Mucosa of gallbladder (tissue), 1 donor: ENCODE results near the gene SPRY4. TPM values are rescaled to one million over a fixed set of nuclear protein-coding genes. Genes with fewer than 3 reads are reported as not detected.
"Not testable (repeated sequence)": the region's sequence is repeated elsewhere in the genome, so short reads cannot be mapped to it uniquely, and the experiment has no call there.

Experiments
- DNase-seq: peaks from one replicate; pipeline ENCODE4 v3.0.0-alpha.2; 2020; ENCODE audit warnings: low spot score
- total RNA-seq: library from RNA; stranded (reverse); gene quantifications from one replicate; pipeline ENCODE4 v1.2.1, GENCODE V29; 2021
- donor health status: DM: no; HTN: no; CAD: no.

SPRY4 gene
- total RNA-seq: 17.4 TPM

- DNase-seq: peak; percentile 95
These were observed at the start of gene SPRY4 for GRCh38 chr5:142324871-142325724. Gene SPRY4, minus strand, starts transcription at chr5:142325021. Its CDS starts 9,913 bp downstream, at chr5:142315108.

GRCh38 chr5:142368529-142368928 lies 43.7 kb upstream of the SPRY4 start:
- DNase-seq: no peak

- no peak for DNase-seq
These were observed 41.2 kb upstream of the SPRY4 start for GRCh38 chr5:142366007-142366406.

- DNase-seq: no peak
These were observed 39.7 kb upstream of the SPRY4 start for GRCh38 chr5:142364251-142365145.

- DNase-seq: no peak
These were observed 38.8 kb upstream of the SPRY4 start for GRCh38 chr5:142363619-142363963.

GRCh38 chr5:142362193-142362592 lies 37.4 kb upstream of the SPRY4 start:
- DNase-seq: not testable (repeated sequence)

- peak; percentile 75 for DNase-seq
These were observed 35.8 kb upstream of the SPRY4 start for GRCh38 chr5:142360607-142361120.

GRCh38 chr5:142360051-142360498 lies 35.3 kb upstream of the SPRY4 start:
- no peak for DNase-seq

GRCh38 chr5:142358648-142359047 lies 33.8 kb upstream of the SPRY4 start:
- DNase-seq: no peak

GRCh38 chr5:142358121-142358520 lies 33.3 kb upstream of the SPRY4 start:
- DNase-seq: no peak

GRCh38 chr5:142357469-142358090 lies 32.8 kb upstream of the SPRY4 start:
- DNase-seq: no peak

GRCh38 chr5:142356716-142357468 lies 32.1 kb upstream of the SPRY4 start:
- DNase-seq: peak; percentile 81

- no peak for DNase-seq
These were observed 31.5 kb upstream of the SPRY4 start for GRCh38 chr5:142356349-142356715.

- DNase-seq: no peak
These were observed 28.3 kb upstream of the SPRY4 start for GRCh38 chr5:142353071-142353472.

- DNase-seq: no peak
These were observed 25.2 kb upstream of the SPRY4 start for GRCh38 chr5:142350021-142350420.

- no peak for DNase-seq
These were observed 21.9 kb upstream of the SPRY4 start for GRCh38 chr5:142346706-142347105.

- not testable (repeated sequence) for DNase-seq
These were observed 20.1 kb upstream of the SPRY4 start for GRCh38 chr5:142344915-142345314.

GRCh38 chr5:142343531-142343930 lies 18.7 kb upstream of the SPRY4 start:
- DNase-seq: no peak

GRCh38 chr5:142342128-142342981 lies 17.5 kb upstream of the SPRY4 start:
- DNase-seq: no peak

GRCh38 chr5:142339781-142340180 lies 15.0 kb upstream of the SPRY4 start:
- no peak for DNase-seq
